ENCODE results near the gene LGALS7.

The LGALS7 gene

GRCh38 chr19:38744298-38744681 lies 29.0 kb downstream of the LGALS7 start, which contains the start of gene CAPN12:
Gene CAPN12 (minus strand): TSS chr19:38744474. CDS start chr19:38744165, 309 bp downstream.
- no peak for DNase-seq (ENCODE audit: low spot score)
- no peak for TF ChIP-seq CTCF (IDR thresholded peaks at IDR 0.05; ENCODE audit: extremely low read depth, insufficient read depth, missing control alignments)
- in situ Hi-C loops (cut with MboI; ENCODE audit: low pct_unique_long_range_greater_than_20kb, low sequenced_read_pairs, unreplicated experiment), result loop anchor here (25.0 kb wide), 1 partner anchor 168 kb away; the partner anchor contains the start of gene CCER2

GRCh38 chr19:38743394-38744297 lies 29.7 kb downstream of the LGALS7 start:
- no peak for DNase-seq (ENCODE audit: low spot score)
- in situ Hi-C loops (cut with MboI; ENCODE audit: low pct_unique_long_range_greater_than_20kb, low sequenced_read_pairs, unreplicated experiment), result loop anchor here (25.0 kb wide), 1 partner anchor 169 kb away; the partner anchor contains the start of gene CCER2
- TF ChIP-seq CTCF (IDR thresholded peaks at IDR 0.05; ENCODE audit: extremely low read depth, insufficient read depth, missing control alignments), result no peak

- DNase-seq (ENCODE audit: low spot score), result no peak
- in situ Hi-C loops (cut with MboI; ENCODE audit: low pct_unique_long_range_greater_than_20kb, low sequenced_read_pairs, unreplicated experiment), result loop anchor here (25.0 kb wide), 1 partner anchor 169 kb away; the partner anchor contains the start of gene CCER2
- TF ChIP-seq CTCF (IDR thresholded peaks at IDR 0.05; ENCODE audit: extremely low read depth, insufficient read depth, missing control alignments), result no peak
Measured at GRCh38 chr19:38742906-38743305, 30.4 kb downstream of the LGALS7 start.

GRCh38 chr19:38742296-38742695 lies 31.0 kb downstream of the LGALS7 start:
- DNase-seq (ENCODE audit: low spot score), result no peak
- TF ChIP-seq CTCF (IDR thresholded peaks at IDR 0.05; ENCODE audit: extremely low read depth, insufficient read depth, missing control alignments), result no peak
- in situ Hi-C loops (cut with MboI; ENCODE audit: low pct_unique_long_range_greater_than_20kb, low sequenced_read_pairs, unreplicated experiment), result loop anchor here (25.0 kb wide), 1 partner anchor 170 kb away; the partner anchor contains the start of gene CCER2

GRCh38 chr19:38741670-38742069 lies 31.6 kb downstream of the LGALS7 start:
- DNase-seq (ENCODE audit: low spot score), result no peak
- no peak for TF ChIP-seq CTCF (IDR thresholded peaks at IDR 0.05; ENCODE audit: extremely low read depth, insufficient read depth, missing control alignments)
- in situ Hi-C loops (cut with MboI; ENCODE audit: low pct_unique_long_range_greater_than_20kb, low sequenced_read_pairs, unreplicated experiment), result loop anchor here (25.0 kb wide), 1 partner anchor 171 kb away; the partner anchor contains the start of gene CCER2

GRCh38 chr19:38740932-38741331 lies 32.4 kb downstream of the LGALS7 start:
- no peak for TF ChIP-seq CTCF (IDR thresholded peaks at IDR 0.05; ENCODE audit: extremely low read depth, insufficient read depth, missing control alignments)
- DNase-seq (ENCODE audit: low spot score), result no peak
- in situ Hi-C loops (cut with MboI; ENCODE audit: low pct_unique_long_range_greater_than_20kb, low sequenced_read_pairs, unreplicated experiment), result loop anchor here (25.0 kb wide), 1 partner anchor 171 kb away; the partner anchor contains the start of gene CCER2

All from GM13977 (cell line).